CD1c-positive myeloid dendritic cell (primary cell): ENCODE results near the gene SLC22A7.

Experiments used
- DNase-seq: peaks from one replicate; pipeline ENCODE4 v3.0.0-alpha.2; 2016; ENCODE audit errors: extremely low spot score

Gene SLC22A7, protein sequence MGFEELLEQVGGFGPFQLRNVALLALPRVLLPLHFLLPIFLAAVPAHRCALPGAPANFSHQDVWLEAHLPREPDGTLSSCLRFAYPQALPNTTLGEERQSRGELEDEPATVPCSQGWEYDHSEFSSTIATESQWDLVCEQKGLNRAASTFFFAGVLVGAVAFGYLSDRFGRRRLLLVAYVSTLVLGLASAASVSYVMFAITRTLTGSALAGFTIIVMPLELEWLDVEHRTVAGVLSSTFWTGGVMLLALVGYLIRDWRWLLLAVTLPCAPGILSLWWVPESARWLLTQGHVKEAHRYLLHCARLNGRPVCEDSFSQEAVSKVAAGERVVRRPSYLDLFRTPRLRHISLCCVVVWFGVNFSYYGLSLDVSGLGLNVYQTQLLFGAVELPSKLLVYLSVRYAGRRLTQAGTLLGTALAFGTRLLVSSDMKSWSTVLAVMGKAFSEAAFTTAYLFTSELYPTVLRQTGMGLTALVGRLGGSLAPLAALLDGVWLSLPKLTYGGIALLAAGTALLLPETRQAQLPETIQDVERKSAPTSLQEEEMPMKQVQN

DNA sequence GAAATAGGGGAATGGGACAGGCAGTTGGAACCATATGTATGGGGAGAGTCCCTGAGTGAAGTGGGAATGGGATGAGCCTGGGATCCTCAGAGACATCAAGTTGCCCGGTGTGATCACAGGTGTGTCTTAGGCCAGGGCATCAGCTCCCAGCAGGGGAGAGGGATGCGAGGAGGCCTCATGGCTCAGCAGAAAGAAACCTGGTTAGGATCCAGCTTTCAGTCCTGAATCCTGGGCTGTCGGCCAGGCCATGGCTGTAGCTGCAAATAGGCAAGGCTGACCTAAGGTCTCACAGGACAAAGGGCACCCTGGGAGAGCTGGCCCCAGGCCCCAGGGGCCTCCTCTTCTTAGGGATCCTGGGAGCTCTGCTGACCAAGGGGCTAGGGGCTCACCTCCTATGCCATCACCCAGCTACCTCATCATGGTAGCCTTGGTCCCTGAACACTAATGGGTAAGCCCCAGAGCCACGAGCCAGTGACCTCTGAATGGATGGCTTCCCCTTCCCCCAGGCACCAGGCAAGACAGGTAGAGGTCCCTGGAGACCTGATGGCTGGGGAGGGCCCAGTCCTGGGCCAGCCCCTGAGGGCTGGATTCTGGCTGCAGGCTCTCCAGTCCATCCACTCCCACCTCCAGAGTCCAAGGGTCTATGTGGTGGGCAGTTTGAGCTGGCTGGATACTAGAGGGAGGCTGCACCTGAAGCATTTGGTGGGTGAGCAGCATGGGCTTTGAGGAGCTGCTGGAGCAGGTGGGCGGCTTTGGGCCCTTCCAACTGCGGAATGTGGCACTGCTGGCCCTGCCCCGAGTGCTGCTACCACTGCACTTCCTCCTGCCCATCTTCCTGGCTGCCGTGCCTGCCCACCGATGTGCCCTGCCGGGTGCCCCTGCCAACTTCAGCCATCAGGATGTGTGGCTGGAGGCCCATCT lies at the start of gene SLC22A7:
Gene SLC22A7, plus strand, starts transcription at position 617 of the 921 bp plus-strand sequence. Its CDS starts 99 bp downstream, at position 716.
- no peak for DNase-seq

- DNase-seq: no peak
These were observed 49.3 kb upstream of the SLC22A7 start for GRCh38 chr6:43248791-43249190.

GRCh38 chr6:43250992-43251373 lies 47.1 kb upstream of the SLC22A7 start:
- DNase-seq: no peak

DNA sequence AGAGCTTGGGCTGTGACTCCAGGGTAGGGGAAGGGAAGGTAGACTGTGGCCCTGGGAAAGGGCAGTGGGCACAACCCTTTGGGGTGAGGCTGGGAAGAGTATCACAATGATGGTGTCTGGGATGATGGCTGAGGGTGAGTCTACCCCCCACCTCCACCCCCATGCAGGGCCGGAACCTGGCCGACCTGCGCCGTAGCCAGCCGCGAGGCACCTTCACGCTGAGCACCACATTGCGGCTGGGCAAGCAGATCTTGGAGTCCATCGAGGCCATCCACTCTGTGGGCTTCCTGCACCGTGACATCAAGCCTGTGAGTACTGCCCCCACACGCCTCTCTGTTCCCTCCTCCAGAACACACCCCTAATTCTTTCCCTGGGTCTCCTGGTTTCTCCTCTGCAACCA lies 44.7 kb upstream of the SLC22A7 start:
- no peak for DNase-seq

DNA sequence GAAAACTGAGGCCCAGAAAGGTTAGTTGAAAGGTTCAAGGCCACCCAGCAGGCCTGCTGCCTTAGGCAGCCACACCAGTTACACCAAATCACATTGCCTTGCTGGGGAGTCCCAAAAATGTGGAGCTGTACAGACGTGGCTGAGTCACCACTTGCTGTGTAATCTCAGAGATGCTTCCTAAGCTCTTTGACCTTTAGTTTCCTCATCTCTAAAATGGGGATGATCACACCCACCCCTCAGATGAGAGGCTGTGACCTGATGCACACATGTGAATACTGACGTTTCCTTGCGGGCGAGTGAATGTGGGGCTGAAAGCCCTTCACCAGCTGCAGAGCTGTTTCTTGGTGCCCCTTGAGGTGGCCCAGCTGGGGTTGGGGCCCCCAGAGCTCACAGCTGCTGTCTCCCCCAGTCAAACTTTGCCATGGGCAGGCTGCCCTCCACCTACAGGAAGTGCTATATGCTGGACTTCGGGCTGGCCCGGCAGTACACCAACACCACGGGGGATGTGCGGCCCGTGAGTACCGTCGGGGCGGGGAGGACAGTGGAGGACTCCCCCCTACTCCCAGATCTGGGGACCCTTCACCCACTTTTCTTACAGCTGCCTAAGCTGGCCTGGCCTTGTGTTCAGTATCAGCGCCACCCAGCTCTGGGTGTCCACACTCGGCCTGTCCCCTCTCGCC lies 43.8 kb upstream of the SLC22A7 start:
- no peak for DNase-seq

GRCh38 chr6:43254846-43255245 lies 43.2 kb upstream of the SLC22A7 start:
- DNase-seq: no peak

GRCh38 chr6:43255408-43256054 lies 42.5 kb upstream of the SLC22A7 start:
- DNase-seq: no peak

DNA sequence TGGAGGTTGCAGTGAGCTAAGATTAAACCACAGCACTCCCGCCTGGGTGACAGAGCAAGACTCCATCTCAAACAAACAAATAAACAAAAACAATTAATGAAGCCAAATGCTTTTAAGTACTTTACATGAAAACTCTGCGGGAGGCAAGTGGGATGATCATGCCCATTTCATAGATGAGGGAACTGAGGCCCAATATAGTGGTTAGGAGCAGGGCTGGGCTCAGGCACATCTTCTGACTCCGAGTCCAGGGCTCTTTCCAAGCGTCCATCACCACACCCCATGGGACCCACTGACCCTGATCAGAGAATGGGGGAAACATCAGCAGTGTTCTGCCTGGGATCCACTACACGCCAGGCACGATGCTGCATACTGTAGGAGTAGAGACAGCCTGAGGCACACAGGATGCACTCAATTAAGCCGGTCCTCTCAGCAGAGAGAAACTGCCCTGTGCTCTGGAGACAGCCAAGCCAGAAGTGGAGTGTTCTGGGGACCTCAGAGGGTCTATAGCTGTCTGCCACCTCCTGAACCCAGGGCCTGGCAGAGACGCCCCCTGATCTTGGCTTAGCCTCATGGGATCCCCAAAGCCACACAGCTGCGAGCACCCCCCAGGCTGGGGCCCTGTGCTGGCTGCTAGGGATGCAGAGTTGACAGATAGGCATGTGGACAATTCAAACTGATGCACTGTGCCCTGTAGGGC lies 41.2 kb upstream of the SLC22A7 start:
- DNase-seq: no peak

- DNase-seq: no peak
These were observed 40.5 kb upstream of the SLC22A7 start for GRCh38 chr6:43257367-43258145.

- no peak for DNase-seq
These were observed 39.9 kb upstream of the SLC22A7 start for GRCh38 chr6:43258180-43258579.

GRCh38 chr6:43258807-43259686 lies 39.0 kb upstream of the SLC22A7 start:
- DNase-seq: no peak

- no peak for DNase-seq
These were observed 37.3 kb upstream of the SLC22A7 start for GRCh38 chr6:43260791-43261190.

- no peak for DNase-seq
These were observed 36.9 kb upstream of the SLC22A7 start for GRCh38 chr6:43261198-43261597.

GRCh38 chr6:43262000-43262779 lies 35.9 kb upstream of the SLC22A7 start:
- no peak for DNase-seq

DNA sequence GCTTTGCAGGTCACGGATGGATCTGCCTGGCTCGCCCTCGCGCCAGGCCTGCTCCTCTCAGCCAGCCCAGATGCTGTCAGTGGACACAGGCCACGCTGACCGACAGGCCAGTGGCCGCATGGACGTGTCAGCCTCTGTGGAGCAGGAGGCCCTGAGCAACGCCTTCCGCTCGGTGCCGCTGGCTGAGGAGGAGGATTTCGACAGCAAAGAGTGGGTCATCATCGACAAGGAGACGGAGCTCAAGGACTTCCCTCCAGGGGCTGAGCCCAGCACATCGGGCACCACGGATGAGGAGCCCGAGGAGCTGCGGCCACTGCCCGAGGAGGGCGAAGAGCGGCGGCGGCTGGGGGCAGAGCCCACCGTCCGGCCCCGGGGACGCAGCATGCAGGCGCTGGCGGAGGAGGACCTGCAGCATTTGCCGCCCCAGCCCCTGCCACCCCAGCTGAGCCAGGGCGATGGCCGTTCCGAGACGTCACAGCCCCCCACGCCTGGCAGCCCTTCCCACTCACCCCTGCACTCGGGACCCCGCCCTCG lies 35.2 kb upstream of the SLC22A7 start:
- DNase-seq: no peak

- DNase-seq: peak; percentile 78
These were observed 34.5 kb upstream of the SLC22A7 start for GRCh38 chr6:43263314-43264178.

DNA sequence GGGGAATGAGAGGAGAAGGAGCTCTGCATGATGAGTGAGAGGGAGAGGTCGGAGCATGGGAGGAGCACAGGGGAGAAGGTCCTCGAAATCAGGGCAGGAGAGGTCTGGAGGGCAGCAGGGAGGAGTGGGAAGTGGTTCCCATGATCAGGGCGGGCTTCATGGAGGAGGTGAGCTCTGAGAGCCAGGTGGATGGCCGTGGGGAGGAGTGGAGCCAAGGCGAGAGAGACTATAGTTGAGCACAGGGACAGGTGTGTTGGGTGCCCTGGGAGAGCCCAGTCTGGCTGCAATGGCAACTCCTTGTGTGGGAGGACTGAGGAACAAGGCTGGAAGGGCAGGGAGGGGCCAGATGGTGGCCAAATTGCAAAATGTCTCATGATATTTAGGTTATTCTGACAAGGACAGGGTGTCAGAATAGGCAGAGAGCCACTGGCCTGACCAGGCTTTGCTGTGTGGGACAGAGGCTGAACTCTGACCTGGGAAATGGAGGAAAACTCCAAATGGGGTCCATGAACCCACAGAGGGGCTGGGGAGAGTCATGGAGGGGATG lies 33.4 kb upstream of the SLC22A7 start:
- DNase-seq: no peak
